ENCODE results near the gene LRIG2. TPM values are rescaled to one million over a fixed set of nuclear protein-coding genes. Genes with fewer than 3 reads are reported as not detected.

The LRIG2 gene
- total and polyA plus RNA-seq, 9 of the 15 experiments (the other 6 are each of a cell fraction or from before 2014, with no cell fraction given) = 1.8 to 28.1 (median 11.5) TPM

DNA sequence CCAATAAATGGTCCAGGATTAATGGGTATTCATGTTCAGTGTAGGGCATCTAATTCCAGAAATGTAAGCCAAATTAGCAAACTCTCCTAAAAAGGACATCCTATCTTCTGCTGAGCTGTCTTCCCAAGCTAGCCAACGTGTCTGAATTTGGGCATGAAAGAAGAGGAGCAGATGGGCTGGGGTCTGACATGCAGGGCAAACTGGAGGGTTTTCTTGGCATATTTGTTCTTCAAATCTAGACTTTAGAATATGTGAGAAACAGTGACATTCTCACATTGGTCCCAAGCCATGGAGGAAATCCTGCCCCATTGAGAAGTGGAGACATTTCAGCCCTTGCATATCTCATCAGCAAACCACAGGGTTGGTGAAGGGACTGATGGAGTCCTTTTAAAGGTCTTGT lies 67.2 kb downstream of the LRIG2 start:
- ChIA-PET CTCF (ENCODE audit: low intra/inter-chr PET ratio) (interaction anchor here (0.6 to 3.1 kb wide), 4 partner anchors 212 to 844 kb away, joined by 3 to 25 read pairs (median 3); partner anchors contain the start of genes AP4B1 and DCLRE1B), POLR2A (interaction anchor here (1.0 to 1.5 kb wide), 2 partner anchors 10 to 68 kb away, joined by 3 to 4 read pairs; partner anchors contain the start of gene LRIG2)
- Histone ChIP-seq H3K4me1 (replicated peaks in 1 of 2; ENCODE audit: control insufficient read depth in 2 of 2, insufficient read depth in 2 of 2, low read length in 2 of 2) (peaks cover 9 to 37% of the 10 kb centered on the region in 2 experiments), H3K27ac (ENCODE audit: extremely low read depth, low read depth, low read length) (no peak overlapping the region), H3K36me3 (ENCODE audit: control insufficient read depth, insufficient read depth, low read length) (no peaks in the 10 kb centered on the region), H3K9ac (ENCODE audit: insufficient read depth in 1 of 2, low read depth in 2 of 2, low read length in 2 of 2) (no peak overlapping the region), H3K79me2 (ENCODE audit: control insufficient read depth, insufficient read depth, low read length) (no peaks in the 10 kb centered on the region), H3K9me3 (replicated peaks; ENCODE audit: control insufficient read depth, insufficient read depth, low read depth, low read length) (no peaks in the 10 kb centered on the region), H4K20me1 (replicated peaks; ENCODE audit: control insufficient read depth, insufficient read depth, low read length) (no peaks in the 10 kb centered on the region), H3K27me3 (ENCODE audit: control insufficient read depth in 2 of 2, insufficient read depth in 2 of 2, low read length in 2 of 2) (no peaks in the 10 kb centered on the region), H2AFZ (ENCODE audit: low read depth, low read length) (peak overlapping the region; percentile 96), H3K4me3 (no peak overlapping the region), H3K9me1 (ENCODE audit: control insufficient read depth, insufficient read depth, low read length) (peaks cover 3% of the 10 kb centered on the region), H3K4me2 (ENCODE audit: insufficient read depth, low read length) (no peak overlapping the region; the same call in 1 of the 2 replicates)
- intact Hi-C loops (cut with micrococcal nuclease) (loop anchor here (1.0 to 10.0 kb wide), 7 partner anchors 77 to 538 kb away; partner anchors contain the start of gene PPM1J), in situ Hi-C loops (cut with MboI) (loop anchor here (5.0 to 10.0 kb wide), 2 partner anchors 315 to 537 kb away; no protein-coding TSS in a partner anchor)
- no TSS peak for BruUV-seq (replicated peaks)
- ATAC-seq = no peak
- no peak for FAIRE-seq
- no peak for DNase-seq (ENCODE audit: extremely low read depth in 1 of 4, low spot score in 3 of 4)
- TF ChIP-seq, protein P1, sequence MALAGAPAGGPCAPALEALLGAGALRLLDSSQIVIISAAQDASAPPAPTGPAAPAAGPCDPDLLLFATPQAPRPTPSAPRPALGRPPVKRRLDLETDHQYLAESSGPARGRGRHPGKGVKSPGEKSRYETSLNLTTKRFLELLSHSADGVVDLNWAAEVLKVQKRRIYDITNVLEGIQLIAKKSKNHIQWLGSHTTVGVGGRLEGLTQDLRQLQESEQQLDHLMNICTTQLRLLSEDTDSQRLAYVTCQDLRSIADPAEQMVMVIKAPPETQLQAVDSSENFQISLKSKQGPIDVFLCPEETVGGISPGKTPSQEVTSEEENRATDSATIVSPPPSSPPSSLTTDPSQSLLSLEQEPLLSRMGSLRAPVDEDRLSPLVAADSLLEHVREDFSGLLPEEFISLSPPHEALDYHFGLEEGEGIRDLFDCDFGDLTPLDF (CRISPR knock-in tag; IDR thresholded peaks at IDR 0.05) = peak; percentile 22; the same call in 1 of the 2 replicates
- no peak for TF ChIP-seq TAF9B (IDR thresholded peaks at IDR 0.05; ENCODE audit: partially characterized antibody)
- 60% methylated on average over 1 of the region's 1 CpG for WGBS (ENCODE audit: insufficient coverage, low coverage, missing lambda C conversion rate)
